Nephron (organoid): ENCODE measurements around the gene KLHDC8A.
"Not testable (repeated sequence)": the region's sequence is repeated elsewhere in the genome, so short reads cannot be mapped to it uniquely, and the experiment has no call there.

Experiments used
- H3K27ac Mint-ChIP-seq, 3 experiments: 2 replicates each; pipeline ENCODE4 v1.8.0; 2020; ENCODE audit warnings: mixed read lengths in 3 of 3, mild to moderate bottlenecking in 2 of 3, moderate library complexity in 1 of 3
- H3K27me3 Mint-ChIP-seq: 2 replicates; pipeline ENCODE4 v1.8.0; 2021; ENCODE audit warnings: low read depth, mild to moderate bottlenecking, moderate library complexity, mixed read lengths
- H3K36me3 Mint-ChIP-seq: 2 replicates; pipeline ENCODE4 v1.8.0; 2020; ENCODE audit warnings: low read depth, mixed read lengths
- H3K4me1 Mint-ChIP-seq: 2 replicates; pipeline ENCODE4 v1.8.0; 2020; ENCODE audit warnings: mixed read lengths
- H3K4me3 Mint-ChIP-seq, 3 experiments: 2 replicates each; pipeline ENCODE4 v1.8.0; 2020; ENCODE audit warnings: mild to moderate bottlenecking in 3 of 3, mixed read lengths in 3 of 3, moderate library complexity in 2 of 3
- H3K9me3 Mint-ChIP-seq: 2 replicates; pipeline ENCODE4 v1.8.0; 2020; ENCODE audit warnings: mixed read lengths
- TF ChIP-seq, protein P1 (sequence below), 3 experiments: fragments of 200-600 bp; sonication (generic); IDR thresholded peaks; one replicate each; pipeline ENCODE4 v1.5.0; 2021; ENCODE audit warnings: antibody characterized with exemption in 3 of 3; ENCODE audit not compliant: unreplicated experiment in 3 of 3

The KLHDC8A gene

DNA sequence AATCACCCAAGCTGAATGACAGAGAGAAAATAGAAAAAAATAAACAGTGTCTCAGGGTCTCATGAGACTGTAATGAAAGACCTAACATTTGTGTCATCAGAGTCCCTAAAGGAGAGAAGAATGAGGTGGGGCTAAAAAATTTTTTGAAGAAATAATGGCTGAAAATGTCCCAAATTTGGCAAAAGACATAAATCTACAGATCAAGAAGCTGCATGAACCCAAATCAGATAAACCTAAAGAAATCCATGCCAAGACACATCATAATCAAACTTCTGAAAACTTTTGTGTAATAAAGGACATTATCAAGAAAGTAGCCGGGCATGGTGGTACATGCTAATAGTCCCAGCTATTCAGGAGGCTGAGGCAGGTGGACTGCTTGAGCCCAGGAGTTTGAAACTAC is 35.9 kb upstream of the KLHDC8A start:
- Mint-ChIP-seq H3K9me3 (peaks cover 5% of the 10 kb centered on the region), H3K4me3 (no peak overlapping the region), H3K36me3 (no peaks in the 10 kb centered on the region), H3K27me3 (peaks cover 19% of the 10 kb centered on the region), H3K4me1 (no peaks in the 10 kb centered on the region), H3K27ac (no peak overlapping the region)
- TF ChIP-seq, protein P1, sequence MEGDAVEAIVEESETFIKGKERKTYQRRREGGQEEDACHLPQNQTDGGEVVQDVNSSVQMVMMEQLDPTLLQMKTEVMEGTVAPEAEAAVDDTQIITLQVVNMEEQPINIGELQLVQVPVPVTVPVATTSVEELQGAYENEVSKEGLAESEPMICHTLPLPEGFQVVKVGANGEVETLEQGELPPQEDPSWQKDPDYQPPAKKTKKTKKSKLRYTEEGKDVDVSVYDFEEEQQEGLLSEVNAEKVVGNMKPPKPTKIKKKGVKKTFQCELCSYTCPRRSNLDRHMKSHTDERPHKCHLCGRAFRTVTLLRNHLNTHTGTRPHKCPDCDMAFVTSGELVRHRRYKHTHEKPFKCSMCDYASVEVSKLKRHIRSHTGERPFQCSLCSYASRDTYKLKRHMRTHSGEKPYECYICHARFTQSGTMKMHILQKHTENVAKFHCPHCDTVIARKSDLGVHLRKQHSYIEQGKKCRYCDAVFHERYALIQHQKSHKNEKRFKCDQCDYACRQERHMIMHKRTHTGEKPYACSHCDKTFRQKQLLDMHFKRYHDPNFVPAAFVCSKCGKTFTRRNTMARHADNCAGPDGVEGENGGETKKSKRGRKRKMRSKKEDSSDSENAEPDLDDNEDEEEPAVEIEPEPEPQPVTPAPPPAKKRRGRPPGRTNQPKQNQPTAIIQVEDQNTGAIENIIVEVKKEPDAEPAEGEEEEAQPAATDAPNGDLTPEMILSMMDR (IDR thresholded peaks at IDR 0.05; ENCODE audit: unreplicated experiment in 3 of 3) = no peak

DNA sequence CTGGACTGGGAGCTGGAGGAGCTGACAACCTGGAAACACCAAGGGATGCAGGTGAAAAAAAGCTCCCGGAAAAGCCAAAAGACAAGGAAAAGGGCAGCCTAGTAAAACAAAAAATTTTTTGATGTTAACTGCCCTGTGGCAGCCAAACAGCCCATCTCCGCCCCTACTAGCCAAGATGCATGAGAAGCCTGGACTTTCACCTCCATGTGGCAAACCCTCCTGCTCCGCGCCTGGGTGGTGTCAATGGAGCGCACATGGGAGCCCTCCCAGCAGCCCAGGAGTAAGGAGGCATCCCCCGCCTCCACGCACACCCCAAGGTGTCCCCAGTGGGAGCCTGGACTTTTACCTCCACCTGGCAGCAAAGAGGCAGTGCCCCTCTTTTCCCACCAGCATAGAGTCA is 34.7 kb upstream of the KLHDC8A start:
- Mint-ChIP-seq H3K4me1 (no peaks in the 10 kb centered on the region), H3K36me3 (no peaks in the 10 kb centered on the region), H3K9me3 (peaks cover 5% of the 10 kb centered on the region), H3K4me3 (no peak overlapping the region), H3K27ac (no peak overlapping the region), H3K27me3 (peaks cover 16% of the 10 kb centered on the region)
- TF ChIP-seq, protein P1 (IDR thresholded peaks at IDR 0.05; ENCODE audit: unreplicated experiment in 3 of 3) = no peak

DNA sequence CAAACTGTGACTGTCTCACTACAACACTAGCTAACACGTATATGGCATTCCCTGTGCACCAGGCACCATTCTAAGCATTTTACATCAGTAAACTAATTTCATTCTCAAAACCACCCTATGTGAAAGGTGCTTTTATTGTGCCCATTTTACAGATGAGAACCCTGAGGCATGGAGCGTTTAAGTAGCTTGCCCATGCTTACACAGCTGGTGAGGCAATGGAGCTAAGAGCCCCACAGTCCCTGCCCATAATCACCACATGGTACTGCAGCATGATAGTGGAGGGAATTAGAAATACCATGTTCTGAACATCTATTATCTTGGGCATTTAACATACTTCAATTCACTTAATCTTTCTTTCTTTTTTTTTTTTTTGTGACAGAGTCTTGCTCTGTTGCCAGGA is 31.1 kb upstream of the KLHDC8A start:
- Mint-ChIP-seq H3K9me3 (peaks cover 2% of the 10 kb centered on the region), H3K4me3 (no peak overlapping the region), H3K27ac (no peak overlapping the region), H3K36me3 (no peaks in the 10 kb centered on the region), H3K27me3 (peaks cover 16% of the 10 kb centered on the region), H3K4me1 (peaks cover 5% of the 10 kb centered on the region)
- TF ChIP-seq, protein P1 (IDR thresholded peaks at IDR 0.05; ENCODE audit: unreplicated experiment in 3 of 3) = no peak

DNA sequence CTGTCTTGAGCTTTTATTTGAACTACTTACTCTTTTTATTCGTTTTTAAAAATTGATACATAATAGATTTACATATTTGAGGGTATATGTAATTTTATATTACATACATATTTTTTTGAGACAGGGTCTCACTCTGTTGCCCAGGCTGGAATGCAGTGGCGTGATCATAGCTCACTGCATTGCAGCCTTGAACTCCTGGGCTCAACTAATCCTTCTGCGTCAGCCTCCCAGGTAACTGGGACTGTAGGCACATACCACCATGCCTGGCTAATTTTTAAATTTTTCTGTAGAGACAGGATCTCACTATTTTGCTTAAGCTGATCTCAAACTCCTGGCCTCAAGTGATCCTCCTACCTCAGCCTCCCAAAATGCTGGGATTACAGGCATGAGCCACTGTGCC is 26.3 kb upstream of the KLHDC8A start:
- not testable (repeated sequence) for H3K27ac Mint-ChIP-seq, H3K4me1 Mint-ChIP-seq, H3K4me3 Mint-ChIP-seq, H3K36me3 Mint-ChIP-seq, H3K9me3 Mint-ChIP-seq, H3K27me3 Mint-ChIP-seq

DNA sequence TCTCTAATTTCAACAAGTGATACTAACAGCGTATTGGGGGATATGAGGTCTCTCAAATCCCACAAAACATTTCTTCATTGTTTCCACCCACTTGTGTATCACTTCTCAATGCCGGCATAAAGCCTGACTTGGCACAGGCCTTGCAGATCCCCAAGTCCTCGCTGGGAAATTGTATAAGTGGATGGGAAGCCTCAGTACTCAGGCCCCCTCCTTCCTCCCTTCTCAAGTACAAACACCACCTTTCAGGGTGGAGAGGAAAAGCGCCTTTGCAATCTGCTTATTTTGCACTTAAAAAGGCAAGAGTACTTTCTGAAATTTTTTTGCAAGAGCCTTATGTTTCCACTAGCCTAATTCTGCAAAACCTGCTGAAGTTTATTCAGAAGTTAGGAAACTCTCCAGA is 25.8 kb upstream of the KLHDC8A start:
- peaks cover 10% of the 10 kb centered on the region for H3K4me1 Mint-ChIP-seq
- no peaks in the 10 kb centered on the region for H3K36me3 Mint-ChIP-seq
- H3K27ac Mint-ChIP-seq = no peak overlapping the region
- H3K4me3 Mint-ChIP-seq = no peak overlapping the region
- H3K9me3 Mint-ChIP-seq = no peaks in the 10 kb centered on the region
- peaks cover 4% of the 10 kb centered on the region for H3K27me3 Mint-ChIP-seq
- TF ChIP-seq, protein P1 (IDR thresholded peaks at IDR 0.05; ENCODE audit: unreplicated experiment in 3 of 3) = no peak

DNA sequence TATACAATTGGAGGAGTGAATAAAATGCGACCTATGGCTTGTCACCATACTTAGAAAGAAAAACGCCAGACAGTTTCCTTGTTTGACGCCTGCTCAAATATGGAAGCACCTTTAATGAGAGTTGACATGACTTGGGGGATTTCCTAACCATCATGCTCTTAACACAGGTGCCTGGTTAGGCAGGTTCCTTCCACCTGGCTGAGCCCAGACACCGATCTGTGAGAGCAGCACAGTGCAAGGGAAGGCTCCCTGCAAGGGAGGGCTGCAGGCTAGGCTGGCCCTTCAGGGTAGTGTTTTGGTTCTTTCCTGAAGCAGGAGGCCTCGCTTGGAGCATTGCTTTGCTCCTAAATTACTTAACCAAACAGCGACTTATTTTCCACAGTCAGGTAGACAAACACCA is 24.6 kb upstream of the KLHDC8A start:
- Mint-ChIP-seq H3K4me3 (no peak overlapping the region), H3K4me1 (peaks cover 16% of the 10 kb centered on the region), H3K27me3 (peaks cover 4% of the 10 kb centered on the region), H3K9me3 (no peaks in the 10 kb centered on the region), H3K27ac (no peak overlapping the region), H3K36me3 (no peaks in the 10 kb centered on the region)
- TF ChIP-seq, protein P1 (IDR thresholded peaks at IDR 0.05; ENCODE audit: unreplicated experiment in 3 of 3) = no peak
